LNCaP clone FGC (cell line): ENCODE results near the gene SPECC1L.

Experiments
- DNase-seq: peaks from one replicate; pipeline ENCODE4 v3.0.0-alpha.2; 2011; ENCODE audit warnings: low read depth
- H3K4me3 ChIP-seq: 2 replicates; pipeline ENCODE4 v1.5.1; 2011; ENCODE audit warnings: mild to moderate bottlenecking, low read depth, low read length, control low read depth
- CTCF ChIP-seq: IDR thresholded peaks from 2 replicates; pipeline ENCODE4 v1.5.1; 2012; ENCODE audit warnings: mild to moderate bottlenecking; ENCODE audit not compliant: control insufficient read depth, insufficient read depth; ENCODE audit errors: extremely low read depth

The SPECC1L gene

GRCh38 chr22:24403346-24403745, 132.7 kb downstream of the SPECC1L start:
- TF ChIP-seq CTCF: no peak
- no peak overlapping the region for H3K4me3 ChIP-seq
- DNase-seq: no peak

- peak; percentile 45 for DNase-seq
- TF ChIP-seq CTCF: no peak
These were observed 134.1 kb downstream of the SPECC1L start for GRCh38 chr22:24404561-24405275.

GRCh38 chr22:24405631-24406321, 135.1 kb downstream of the SPECC1L start:
- H3K4me3 ChIP-seq: no peak overlapping the region
- TF ChIP-seq CTCF: no peak
- DNase-seq: no peak

More at GRCh38 chr22:24404561-24405275, 134.1 kb downstream of the SPECC1L start:
- no peak overlapping the region for H3K4me3 ChIP-seq

- H3K4me3 ChIP-seq: no peak overlapping the region
- TF ChIP-seq CTCF: no peak
- DNase-seq: no peak
These were observed 136.0 kb downstream of the SPECC1L start for GRCh38 chr22:24406322-24407277.

- no peak for TF ChIP-seq CTCF
- H3K4me3 ChIP-seq: no peak overlapping the region
- no peak for DNase-seq
These were observed 136.6 kb downstream of the SPECC1L start for GRCh38 chr22:24407278-24407665.

- no peak for DNase-seq
- TF ChIP-seq CTCF: no peak
- H3K4me3 ChIP-seq: no peak overlapping the region
These were observed 137.3 kb downstream of the SPECC1L start for GRCh38 chr22:24407884-24408283.
